Non-pigmented ciliary epithelial cell (primary cell): ENCODE results near the gene ABHD12.

Source experiments
- DNase-seq: peaks from one replicate; pipeline ENCODE4 v3.0.0-alpha.2; 2010; ENCODE audit warnings: low read depth

Gene ABHD12

DNA sequence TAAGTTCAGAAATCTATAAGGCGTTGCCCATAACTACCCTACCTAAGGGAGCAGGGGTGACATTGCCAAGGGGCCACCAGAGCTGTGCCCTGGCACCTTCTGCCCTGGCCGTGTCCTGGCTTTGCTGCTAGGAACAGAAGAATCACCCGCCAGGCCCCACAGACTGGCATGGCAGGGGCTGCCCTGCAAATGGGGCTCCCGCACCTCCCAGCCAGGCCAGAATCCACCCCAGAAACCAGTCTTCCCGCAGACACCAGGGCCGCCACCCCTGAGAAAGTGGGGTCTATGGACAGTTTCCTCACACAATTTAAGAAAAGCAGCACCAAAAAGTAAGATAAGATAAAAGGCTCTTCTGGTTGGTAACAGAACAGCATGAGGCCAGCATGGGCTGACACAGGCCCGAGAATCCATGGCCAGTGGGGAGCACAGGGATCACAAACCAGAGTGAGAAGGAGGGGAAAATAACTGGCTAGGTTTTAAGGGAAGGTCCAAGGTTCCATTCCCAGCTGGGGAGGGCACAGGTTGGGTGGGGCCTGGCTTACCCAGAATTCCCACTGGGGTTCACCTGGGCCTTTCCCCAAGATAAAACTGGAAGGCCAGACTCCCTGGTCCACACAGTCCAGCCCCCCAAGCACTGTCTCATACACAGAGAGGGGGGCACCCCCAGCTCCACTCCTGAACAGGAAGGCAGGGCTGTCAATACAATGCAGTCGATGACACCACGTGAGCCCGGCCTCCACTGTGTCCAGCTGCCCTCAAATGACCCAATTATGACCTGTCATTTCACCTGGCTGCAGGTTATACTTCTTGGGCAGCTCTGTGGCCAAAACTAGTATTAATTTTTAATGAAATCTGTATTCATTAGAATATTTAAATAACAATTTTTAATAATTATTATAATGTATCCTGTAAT is 83.4 kb downstream of the ABHD12 start:
- DNase-seq, result no peak

GRCh38 chr20:25304025-25304549 is 86.5 kb downstream of the ABHD12 start:
- DNase-seq, result no peak

- no peak for DNase-seq
Observed at GRCh38 chr20:25303292-25304024, 87.2 kb downstream of the ABHD12 start.

DNA sequence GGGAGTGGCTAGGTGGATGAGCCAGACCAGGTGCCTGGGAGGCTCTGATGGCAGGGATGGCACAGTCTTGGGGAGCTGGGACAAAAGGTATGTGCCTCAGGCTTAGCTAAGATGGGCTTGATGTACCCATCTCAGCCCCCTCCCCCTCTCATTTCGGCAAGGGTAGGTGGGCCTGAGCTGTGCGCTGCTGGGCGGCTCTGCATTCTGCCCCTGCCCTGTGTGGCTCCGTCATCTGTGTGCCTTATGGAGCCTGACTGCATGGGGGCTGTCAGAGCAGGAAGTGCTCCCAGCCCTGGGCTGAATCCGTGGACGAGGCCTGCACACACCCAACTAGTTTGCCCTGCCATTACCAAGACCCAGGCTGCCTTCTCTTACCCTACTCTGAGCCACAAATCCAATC is 88.0 kb downstream of the ABHD12 start:
- DNase-seq, result no peak

DNA sequence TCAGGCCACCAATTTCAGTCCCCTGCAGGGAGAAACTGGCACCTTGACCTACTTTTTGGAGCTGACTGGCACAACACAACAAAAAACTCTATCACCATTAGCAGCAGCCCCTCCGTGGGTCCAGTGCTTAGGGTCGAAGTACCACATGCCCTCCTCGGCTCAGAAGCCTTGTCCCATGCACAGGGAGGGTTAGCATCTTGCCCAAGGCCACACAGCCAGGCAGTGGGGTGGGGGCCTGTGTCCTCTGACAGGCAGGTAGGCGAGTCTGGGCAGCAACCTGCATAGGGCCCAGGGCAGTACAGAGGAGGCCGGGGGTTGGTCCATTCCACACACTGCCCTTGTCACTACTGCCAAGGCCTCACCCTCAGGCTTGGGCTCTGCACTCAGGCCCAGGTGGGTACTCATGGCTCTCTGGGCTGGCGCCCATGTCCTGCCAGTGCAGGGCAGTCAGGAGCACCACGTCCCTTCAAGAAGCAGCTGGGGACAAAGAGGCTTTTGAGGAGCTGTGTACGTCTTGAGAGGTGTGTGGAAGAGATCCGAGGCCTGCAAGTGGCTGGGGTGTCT is 89.2 kb downstream of the ABHD12 start:
- no peak for DNase-seq

DNA sequence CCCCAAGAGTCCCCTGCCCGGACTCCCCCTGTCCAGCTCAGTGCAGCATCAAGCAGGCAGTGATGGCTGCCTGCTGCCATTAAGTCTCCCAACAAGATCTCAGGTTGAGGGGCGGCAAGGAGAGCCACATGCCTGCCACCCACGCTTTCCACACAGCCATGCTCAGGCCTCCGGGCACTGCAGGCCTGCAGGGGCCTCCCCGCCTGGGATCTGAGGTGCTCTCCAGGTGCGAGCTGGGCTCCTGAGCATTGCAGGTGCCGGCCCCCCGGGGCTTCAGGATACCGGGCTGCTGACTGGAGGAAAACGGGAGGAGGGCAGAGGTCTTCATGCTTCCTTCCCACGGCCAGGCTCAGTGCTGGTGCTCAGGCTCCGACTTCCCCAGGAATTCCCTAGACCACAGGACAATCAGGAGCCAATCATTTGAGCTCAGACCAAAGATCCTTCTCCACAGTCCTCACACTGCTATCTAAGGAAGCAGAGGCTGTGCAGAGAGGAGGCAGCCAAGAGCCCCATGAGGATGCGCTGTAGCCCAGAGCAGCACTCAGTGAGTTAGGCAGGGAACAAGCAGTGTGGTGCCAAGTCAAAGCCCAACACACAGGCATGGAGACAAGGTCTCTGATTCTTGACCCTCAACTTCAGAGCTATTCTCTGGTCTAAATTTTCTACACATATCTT is 90.0 kb downstream of the ABHD12 start:
- no peak for DNase-seq

- DNase-seq, result no peak
Observed at GRCh38 chr20:25299806-25300205, 90.8 kb downstream of the ABHD12 start.

DNA sequence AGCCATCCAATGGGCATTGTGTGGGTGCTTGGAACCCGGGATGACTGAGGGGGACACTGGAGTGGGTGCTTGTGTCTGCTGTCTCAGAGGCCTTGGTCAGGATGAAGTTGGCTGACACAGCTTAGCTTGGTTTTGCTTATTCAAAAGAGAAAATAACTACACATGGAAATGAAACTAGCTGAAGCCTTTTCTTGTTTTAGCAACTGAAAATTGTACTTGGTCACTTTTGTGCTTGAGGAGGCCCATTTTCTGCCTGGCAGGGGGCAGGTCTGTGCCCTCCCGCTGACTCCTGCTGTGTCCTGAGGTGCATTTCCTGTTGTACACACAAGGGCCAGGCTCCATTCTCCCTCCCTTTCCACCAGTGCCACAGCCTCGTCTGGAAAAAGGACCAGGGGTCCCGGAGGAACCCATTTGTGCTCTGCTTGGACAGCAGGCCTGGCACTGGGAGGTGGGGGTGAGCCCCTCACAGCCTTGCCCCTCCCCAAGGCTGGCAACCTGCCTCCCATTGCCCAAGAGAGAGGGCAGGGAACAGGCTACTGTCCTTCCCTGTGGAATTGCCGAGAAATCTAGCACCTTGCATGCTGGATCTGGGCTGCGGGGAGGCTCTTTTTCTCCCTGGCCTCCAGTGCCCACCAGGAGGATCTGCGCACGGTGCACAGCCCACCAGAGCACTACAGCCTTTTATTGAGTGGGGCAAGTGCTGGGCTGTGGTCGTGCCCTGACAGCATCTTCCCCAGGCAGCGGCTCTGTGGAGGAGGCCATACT is 93.3 kb downstream of the ABHD12 start:
- DNase-seq, result no peak

DNA sequence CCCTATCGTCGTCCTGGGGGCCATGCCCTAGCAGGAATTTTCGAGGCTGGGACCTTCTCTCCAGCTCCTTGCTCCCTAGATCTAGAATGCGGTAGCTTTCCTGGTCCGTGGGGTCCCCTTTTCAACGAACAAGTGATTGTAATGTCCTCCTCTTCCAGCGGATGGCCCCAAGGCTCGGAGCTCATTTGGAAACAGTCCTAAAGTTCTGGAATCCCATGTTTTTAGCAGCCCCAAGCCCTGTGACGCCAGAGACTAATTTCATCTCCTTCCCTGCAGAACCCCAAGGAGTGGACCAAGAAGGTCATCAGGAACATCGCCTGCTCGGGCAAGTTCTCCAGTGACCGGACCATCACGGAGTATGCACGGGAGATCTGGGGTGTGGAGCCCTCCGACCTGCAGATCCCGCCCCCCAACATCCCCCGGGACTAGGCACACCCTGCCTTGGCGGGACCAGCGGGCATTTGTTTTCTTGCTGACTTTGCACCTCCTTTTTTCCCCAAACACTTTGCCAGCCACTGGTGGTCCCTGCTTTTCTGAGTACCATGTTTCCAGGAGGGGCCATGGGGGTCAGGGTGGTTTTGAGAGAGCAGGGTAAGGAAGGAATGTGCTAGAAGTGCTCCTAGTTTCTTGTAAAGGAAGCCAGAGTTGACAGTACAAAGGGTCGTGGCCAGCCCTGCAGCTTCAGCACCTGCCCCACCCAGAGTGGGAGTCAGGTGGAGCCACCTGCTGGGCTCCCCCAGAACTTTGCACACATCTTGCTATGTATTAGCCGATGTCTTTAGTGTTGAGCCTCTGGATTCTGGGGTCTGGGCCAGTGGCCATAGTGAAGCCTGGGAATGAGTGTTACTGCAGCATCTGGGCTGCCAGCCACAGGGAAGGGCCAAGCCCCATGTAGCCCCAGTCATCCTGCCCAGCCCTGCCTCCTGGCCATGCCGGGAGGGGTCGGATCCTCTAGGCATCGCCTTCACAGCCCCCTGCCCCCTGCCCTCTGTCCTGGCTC is 94.2 kb downstream of the ABHD12 start:
- DNase-seq, result no peak

GRCh38 chr20:25295386-25296093 is 95.1 kb downstream of the ABHD12 start:
- no peak for DNase-seq

DNA sequence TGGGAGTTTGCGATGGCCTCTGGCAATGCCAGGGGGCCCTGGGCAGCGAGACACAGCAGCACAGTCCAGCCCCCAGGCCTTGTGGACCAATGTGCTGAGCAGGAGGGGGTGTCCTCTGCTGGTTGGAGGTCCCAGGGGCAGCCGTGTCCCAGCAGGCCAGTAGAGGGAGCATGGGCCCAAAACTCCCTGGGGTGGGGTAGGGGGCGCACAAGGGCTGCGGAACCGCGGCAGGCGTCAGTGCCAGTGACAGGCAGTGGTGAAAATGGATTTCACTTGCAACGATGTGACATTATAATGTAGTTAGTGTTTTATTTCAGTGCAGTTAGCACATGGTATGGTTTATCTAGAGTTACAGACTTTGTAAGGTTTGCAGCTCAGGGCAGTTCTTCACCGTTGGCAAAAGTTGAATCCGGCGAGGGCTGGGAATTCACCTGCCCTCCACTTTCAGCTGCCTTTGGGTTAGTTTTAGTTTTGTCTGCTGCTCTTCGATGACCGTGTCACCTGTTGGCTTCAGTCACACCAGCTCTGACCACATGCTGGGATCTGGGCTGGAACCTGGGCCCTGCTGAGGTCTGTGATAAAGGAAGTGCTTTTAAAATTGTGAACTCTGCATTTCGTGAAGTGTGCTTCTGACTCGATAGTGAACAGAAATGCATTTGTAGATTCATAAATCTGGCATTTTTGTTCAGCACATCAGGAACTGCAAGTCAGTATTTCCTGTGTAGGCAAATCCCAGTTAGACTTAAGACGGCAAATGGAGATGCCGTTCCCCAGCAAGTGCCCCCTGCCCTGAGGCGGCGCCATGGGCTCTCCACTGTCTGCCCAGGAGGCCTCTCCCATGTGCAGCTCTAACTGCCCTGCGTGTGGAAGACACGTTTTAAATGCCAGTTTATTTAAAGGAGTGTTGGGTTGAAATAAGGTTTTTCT is 95.9 kb downstream of the ABHD12 start:
- DNase-seq, result no peak

DNA sequence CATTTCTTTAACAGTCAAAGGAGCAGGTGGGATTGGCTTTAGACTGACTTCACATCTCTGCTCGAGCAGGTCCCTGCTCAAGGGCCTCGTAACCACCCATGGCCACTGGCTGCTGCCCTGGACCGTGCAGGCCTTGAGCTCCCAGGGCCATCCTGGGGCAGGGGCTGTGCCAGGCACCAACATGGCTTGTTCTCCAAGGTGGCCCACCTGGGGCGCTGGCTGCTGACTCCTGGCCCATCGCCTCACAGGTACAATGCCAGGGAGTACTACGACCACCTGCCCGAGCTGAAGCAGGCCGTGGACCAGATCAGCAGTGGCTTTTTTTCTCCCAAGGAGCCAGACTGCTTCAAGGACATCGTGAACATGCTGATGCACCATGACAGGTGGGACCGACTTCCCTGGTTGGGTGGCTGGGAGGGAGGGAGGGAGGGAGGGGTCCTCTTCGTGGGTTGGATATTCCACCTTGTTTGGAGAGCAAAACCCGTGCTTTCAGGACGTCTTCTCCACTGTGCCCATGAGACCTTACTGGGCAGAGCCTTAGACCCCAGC is 96.7 kb downstream of the ABHD12 start:
- DNase-seq, result no peak

DNA sequence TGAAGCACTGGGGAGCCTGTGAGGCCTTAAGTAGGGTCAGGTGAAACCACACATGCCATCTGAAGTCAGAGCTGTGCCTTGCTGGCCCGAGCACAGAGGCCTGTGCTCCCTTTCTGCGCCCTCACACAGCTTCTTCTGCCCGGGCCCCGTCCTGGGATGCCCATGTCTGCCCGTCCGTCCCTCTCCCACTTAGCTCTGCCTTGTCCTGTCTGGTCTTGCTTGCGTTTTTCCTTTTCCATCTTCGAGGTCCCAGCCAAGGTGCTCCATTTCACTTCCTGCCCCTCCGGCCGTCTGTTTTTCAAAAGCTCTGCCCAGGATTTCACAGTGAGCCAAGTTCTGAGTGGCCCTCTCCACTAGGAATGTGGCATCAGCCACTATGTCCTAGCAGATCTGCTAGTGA is 97.1 kb downstream of the ABHD12 start:
- no peak for DNase-seq

- DNase-seq, result no peak
Observed at GRCh38 chr20:25292176-25292891, 98.3 kb downstream of the ABHD12 start.

GRCh38 chr20:25291432-25292133 is 99.1 kb downstream of the ABHD12 start:
- DNase-seq, result no peak

GRCh38 chr20:25290646-25291431 is 99.8 kb downstream of the ABHD12 start:
- DNase-seq, result no peak
